Kidney tubule cell (primary cell): ENCODE results near the gene CCDC192.

ENCODE experiments used
- DNase-seq: peaks from one replicate; pipeline ENCODE4 v3.0.0-alpha.2; 2018; ENCODE audit warnings: low spot score

Gene CCDC192

DNA sequence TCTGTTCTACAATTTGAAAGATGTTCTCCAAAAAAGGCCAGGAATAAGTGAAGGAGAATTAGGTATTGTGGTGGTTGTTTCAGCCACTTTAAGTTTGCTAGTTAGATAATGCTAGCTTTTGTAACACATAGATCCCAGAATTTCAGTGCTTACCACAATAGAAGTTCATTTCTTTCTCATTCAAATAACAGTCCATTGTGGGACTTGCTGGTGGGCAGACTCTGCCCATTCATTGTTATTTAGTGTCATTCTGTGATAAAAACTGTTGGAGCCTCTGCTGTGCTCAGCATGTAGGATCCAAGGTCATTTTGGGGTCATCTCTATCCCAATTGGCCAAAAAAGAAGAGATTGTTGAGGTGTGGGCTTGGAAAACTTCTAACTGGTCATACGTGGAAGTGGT lies 106.8 kb downstream of the CCDC192 start:
- no peak for DNase-seq

DNA sequence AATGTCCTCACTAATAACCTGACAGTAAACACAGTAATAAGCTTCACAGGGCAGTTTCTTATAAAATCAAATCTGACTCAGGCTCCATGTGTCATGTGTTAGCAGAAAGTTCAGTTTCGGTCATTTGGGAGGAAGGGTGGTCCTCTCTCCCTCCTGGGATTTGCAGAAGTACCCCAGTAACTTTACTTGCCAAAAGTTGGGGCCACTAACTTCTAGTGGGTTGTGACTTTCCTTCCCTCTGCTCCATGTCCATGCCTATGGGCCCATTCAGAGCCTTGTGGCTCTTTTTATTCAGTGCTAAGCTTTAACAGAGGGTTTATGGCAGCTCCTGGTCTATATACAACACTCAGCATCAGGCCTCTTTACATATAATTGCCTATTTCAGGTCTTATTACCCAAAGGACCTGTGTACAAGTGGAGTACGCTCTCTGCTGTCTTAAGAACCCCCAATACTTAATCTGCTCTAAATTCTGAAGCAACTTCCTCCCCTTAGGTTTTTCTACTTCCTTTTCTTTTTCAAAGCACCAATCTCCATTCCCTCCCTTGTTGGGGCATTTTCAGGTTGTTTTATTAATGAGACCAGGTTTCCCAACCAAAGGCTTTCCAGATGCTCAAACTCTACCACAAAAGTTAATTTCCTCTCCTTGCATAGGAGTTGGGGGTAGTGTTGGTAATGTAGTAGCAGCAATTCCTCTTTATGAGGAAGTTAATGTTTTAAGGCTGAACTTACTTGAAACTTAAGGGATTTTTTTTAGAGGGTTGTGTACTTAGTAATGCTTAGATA lies 107.7 kb downstream of the CCDC192 start:
- no peak for DNase-seq

DNA sequence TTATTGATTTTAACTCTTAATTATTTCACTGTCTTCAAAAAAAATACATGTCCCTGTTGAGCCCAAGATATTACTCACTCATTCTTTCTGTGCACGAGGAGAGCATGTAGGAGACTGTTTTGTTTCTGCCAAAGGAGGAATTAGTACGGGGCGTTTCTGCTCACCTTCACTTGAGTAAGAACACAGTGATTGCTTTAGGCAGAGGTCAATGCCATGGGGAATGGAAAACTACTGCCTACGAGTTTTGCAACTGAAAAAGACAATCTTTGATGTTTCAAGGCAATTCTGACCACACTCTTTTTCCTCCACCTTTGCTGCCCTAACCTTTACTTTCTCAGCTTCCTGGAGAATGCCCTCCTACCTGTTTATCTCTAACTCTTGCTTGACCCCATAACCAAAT lies 109.4 kb downstream of the CCDC192 start:
- DNase-seq: no peak

DNA sequence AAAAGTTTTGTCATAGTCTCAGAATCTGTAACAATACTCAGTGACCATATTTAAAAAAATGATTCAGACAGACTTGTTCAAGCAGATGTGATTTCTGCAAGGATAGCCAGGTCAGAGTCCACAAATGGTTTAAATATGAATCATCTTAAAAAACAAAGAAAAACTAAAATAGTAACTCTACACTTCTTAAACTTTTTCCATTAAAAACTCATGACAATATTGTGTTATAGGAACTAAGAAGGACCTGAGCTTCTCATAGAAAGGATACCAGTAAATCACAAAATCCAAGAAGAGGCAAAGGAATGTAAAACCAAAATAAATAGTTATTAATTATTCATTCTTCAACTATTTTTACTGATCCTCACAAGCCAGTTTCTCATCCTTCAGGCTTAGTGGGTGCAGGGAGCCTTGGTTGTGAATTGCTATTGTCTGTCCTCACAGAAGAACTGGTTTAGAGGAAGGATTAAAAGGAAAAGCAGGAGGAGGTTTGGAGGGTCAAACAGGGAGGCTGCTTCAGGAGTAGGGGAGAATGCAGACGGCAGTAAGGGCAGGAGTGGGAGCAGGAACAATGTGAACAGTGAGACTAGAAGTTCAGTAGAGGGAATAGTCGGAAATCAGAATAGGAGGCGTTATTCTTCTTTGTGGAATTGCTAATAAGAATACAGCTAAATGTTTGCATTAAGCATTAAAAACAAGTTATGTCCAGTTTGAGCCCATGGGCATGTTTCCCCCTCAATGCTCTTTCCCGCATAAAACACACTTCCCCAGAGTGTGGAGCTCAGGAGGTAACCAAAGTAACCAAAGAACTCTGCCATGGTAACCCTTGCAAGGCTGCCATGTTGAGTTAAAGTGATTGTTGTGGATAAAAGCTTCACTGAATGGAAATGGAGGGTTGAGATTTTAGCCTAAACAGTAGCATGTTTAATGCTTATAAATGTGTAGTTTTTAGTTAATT lies 110.7 kb downstream of the CCDC192 start:
- peak; percentile 83 for DNase-seq

DNA sequence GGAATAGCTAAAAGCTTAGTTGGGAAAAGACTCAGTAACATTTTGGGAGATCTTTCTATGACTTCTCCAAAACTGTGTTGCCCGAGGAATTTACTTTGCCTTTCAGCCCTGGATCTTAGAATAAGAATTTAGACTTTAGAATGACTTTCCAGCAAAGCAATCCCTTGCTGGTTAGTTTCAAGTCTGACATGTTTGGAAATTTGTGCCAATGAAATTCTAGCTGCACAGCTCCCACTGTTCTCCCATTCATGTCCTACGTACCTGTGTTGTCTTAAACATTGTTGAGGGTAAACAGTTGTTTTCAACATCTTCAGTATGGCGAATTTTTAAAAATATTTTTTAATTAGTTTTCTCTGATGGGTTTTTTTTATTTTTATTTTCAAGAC lies 111.4 kb downstream of the CCDC192 start:
- DNase-seq: no peak

DNA sequence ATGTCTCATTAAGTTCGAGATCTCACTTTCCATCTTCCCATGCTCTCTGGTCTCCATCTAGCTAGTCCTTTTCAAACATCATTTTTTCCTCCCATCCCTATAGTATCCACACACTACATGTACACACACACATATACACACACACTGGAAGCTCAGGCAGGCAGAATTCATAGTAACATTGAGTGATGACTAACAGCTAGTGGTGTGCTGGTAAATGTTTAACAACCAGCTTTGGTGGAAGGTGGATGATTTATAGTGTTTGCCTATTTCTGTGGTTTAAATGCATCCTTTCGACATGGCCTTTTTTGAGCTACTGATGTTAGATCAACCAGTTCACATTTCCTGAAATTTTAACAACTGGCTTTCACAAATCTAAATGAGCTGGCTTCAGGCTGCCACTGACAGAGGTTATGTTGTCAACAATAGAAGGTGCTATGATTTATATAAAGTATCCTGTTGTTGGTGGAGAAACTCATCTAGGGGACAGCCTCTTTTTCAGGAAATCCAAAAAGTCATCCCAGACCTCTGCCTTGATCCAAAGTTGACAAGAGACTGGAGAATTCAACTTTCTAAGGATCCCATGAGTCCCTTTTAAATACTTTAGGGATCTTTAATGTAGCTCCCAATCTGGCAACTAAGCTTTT lies 117.8 kb downstream of the CCDC192 start:
- peak; percentile 91 for DNase-seq

DNA sequence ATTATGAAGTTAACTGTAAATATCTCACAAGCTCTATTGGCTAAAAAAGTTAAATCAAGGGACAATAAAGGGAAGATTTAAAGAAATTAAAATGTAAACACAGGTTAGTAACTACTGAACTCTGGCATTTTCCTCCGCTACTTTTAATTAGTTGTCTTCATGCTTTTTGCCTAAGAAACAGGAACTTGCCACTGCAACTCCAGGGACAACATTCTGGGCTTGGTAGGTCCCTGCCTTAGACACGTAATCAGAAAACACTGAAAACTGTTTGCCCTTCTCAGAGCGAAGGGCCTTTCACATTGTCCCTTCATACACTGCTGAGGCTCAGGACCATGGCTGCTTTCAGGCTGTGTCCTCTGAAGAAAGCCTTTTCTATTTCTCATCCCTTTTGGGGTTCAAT lies 118.7 kb downstream of the CCDC192 start:
- no peak for DNase-seq

DNA sequence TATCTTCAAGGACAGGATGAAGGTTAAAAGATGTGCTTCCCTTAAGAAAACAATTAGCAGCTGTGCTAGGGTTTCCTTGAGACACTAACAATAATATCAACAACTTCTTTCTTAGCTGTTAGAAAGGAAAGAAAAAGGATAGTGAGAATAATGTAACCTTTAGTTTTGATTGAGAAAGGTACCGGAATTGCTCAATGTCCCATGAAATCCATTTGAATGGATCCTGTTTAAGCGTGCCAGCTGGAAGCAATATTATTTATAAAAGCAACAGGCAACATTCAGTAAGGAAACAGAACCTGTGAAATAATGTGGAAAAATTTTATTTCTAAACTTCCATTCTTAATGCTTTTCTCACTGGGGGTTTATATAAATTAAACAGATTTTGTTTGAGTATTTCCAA lies 120.9 kb downstream of the CCDC192 start:
- DNase-seq: no peak

DNA sequence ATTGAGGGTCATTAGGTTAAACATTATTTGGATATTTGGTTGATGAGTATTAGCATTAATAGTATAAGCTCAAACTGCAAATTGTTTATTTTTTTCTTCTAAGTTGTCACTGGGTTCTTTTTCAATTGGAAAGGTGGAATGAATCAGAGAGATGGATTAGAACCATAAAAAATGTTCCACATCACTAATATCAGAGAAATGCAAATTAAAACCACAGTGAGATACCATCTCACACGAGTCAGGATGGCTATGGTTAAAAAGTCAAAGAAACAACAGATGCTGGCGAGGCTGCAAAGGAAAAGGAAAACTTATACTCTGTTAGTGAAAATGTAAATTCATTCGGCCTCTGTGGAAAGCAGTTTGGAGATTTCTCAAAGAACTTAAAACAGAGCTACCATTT lies 122.8 kb downstream of the CCDC192 start:
- peak; percentile 47 for DNase-seq

DNA sequence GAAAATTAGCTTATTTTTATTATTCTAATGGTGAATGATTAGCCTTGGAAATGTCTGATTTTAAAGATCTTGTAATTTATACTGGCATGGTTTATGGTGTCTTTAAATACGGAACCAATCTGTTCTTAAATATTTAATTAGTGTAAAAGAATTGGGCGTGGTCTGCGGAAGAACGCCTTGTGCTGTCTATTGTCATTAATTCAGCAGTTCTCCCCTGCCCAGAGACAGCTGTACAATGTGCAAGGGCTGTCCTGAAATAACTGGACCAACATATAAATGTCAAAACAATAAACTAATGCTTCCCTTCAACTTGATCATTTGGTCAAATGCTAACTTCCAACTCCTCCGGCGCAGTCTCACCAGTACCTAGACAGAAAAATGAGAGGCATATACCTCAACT lies 124.3 kb downstream of the CCDC192 start:
- DNase-seq: no peak

DNA sequence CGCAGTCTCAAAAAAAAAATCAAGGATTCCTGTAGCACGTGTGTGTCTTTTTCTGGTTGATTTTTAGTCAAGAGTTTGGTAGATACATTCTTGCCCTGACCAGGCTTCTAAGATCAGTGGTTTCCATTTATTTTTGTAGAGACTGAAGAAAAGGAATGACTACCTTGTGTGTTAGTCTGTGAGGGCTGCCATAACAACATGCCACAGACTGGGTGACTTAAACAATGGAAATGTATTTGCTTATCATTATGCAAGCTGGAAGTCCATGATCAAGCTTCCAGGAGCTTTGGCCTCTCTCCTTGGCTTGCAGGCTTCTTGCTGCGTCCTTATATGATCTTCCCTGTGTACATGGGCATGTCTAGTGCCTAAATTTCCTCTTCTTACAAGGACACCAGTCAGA lies 127.0 kb downstream of the CCDC192 start:
- DNase-seq: no peak

DNA sequence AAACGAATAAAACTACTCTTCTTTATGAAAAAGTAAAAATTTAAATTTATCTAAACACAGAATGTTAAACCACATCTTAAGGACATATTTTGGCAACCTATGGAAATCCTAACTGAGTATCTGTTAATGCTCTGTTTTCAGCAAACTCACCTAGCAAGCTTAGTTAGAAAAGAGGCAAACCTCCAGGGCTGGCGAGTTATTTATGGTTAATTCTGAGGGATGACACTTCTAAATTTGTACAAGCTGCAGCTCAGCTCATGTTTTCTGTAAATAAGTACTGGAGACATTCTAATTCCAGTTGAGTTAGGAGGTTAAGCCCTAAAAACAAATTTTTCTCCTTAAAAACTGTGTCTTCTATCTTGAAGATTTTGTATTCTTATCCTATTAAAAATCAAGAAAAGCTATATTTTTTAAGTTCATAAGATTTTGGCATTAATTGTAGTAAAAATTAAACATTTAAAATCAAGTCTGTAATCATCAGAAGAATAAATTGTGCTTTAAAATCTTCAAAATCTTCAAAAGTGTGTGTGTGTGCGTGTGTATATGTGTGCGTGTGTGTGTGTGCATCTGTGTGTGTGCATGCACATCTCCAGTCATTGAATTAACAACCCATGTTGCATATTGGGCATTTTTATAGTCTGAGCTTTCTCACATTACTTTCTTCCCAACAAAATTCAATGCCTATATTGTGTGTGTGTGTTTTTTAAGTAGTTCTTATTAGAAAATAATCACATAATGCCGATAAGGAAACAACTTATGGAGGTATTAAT lies 127.8 kb downstream of the CCDC192 start:
- DNase-seq: no peak

DNA sequence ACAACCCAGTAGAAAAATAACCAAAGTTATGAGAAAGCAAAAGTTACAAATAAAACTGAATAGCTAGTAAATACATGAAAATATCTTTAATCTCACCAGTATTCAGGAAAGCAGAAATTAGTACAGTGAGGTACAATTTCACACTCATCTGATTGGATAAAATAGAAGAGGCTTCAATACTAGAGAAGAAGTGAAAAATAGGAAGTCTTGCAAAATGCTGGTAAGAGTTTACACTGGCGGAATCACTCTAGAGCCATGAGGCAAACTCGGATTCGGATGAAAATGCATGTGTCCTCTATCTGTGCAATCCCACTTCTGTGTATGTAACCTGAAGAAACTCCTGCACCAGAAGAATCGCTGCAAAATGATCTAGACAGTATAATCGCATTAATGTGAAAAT lies 128.9 kb downstream of the CCDC192 start:
- no peak for DNase-seq

DNA sequence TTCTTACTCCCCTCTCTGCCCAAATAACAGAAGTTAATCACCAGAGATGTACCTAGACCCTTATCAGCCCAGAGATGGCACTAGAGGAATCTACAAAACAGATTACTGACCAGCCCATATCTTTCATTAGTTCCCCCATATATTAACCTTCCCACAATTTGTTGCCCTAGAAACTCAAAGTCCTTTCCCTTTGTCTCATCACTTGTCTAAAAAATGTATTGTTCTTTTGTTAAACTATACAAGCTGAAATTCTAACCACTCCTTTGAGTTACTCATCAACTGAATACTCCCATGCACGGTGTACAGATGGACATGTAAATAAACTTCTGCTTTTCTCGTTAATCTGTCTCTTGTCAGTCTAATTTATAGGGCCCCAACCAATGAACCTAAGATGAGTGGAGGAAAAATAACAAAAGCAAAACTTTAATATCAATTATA lies 130.9 kb downstream of the CCDC192 start:
- DNase-seq: no peak

DNA sequence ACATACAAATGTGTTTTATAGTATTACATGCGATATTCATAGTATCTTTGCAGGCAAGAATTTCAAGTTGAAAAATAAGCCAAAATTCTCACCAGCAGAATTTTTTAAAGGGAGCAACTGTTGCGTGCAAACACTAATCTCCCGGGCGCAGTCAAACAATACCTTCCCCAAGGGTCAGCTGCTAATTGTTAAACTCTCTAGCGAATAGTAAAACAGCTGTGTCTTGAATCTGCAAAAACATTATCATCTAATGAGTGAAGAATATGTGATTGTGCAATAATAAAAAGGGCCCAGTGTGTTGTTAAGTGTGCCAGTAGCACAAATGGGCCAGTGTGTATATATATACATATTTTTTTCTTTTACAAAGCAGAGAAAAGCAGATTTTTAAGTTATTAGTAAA lies 131.4 kb downstream of the CCDC192 start:
- no peak for DNase-seq

DNA sequence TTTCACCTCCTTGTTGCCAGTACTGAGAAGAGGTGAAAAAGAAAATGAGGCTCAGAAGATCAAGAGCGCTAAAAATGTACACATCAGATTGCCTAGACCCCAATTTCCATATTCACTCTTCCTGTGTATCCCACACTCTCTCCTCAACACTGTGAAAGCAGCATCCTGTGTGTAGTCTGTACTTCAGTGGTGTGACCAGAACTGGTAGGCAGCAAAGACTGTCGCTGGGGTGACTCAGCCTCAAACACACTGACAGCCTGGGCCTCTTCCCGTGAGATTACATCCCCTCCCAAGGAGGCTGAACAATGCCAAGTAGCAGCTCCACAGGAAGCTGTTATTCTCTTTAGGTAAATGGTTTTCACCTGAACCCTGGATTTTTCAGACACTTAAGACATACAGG lies 135.5 kb downstream of the CCDC192 start:
- peak; percentile 71 for DNase-seq

DNA sequence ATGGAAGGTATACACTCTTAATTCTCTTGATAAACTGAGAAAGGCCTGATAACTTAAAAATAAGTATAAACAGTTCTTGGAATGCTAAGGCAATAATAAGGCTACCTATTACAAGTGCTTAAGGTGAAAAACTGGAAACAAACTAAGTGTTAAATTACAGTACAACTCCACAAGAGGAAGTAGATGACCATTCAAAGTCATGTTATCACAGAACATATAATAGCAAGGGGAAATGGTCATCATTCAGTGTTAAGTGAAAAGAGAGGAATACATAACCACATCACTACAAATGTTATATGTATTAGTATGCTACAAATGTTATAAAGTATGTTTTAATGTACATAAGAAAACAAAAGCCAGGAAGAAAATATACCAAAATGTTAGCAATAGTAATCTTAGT lies 135.9 kb downstream of the CCDC192 start:
- DNase-seq: no peak

DNA sequence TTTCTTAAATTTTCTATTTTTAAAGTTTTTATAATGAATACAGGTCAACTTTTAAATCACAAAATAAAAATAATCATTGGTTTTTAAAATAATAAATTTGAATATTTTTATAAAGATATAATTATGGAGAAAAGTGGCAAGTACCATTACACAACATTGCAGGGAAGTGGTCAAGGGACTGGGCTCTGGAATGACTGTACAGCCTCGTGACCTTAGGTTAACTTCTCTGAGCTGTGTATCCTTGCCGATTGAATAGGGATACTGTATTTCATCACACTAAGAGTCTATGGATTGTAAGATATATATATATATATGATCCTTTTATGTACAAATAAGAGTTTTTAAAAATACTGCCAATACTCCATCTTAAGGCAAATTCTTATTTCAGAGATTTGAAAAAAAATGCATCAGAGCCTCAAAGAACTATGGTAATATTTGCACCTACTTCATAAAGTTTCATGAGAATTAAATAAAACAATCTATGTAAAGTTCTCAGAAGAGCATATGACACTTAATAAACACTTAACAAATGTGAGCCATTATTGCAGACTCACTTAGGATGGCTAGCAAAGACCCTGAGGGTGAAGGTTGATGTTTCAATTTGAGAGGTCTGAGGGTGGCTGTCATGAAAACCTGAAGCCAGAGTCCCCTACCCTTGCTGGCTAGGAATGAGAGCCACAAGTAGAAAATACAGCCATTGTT lies 136.5 kb downstream of the CCDC192 start:
- DNase-seq: no peak

DNA sequence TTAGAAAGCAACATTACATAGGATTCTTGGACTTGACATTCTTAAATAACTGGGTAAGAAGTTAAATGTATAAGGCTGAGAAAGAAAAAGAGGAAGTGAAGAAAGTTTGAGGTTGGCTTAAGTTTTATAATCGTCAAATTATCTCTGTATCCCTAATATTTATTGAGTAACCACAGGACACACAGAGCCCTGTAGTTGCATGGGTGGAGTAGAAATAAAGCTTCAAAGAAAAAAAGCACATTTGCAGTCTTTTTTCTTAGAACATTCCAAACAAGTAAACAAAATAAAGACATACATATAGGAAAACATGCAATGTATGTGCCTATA lies 137.0 kb downstream of the CCDC192 start:
- no peak for DNase-seq

DNA sequence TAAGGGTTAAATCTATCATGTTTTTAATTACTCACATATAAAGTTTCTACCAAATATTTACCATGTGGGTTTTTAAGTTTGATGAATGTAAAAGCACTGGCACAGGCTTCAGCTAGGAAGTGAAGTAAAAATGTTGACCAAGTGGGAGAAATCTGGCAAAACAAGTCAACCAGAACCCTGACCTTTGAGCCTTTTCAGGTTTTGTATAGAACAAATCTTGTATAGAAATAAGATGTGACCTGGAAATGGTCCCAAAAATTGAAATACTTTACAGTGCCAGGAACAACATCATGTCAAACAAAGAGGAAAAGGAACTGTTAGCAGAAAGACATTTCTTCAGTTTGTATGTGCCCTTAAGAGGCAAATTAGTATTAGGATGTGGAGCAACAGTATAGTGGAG lies 137.6 kb downstream of the CCDC192 start:
- no peak for DNase-seq

DNA sequence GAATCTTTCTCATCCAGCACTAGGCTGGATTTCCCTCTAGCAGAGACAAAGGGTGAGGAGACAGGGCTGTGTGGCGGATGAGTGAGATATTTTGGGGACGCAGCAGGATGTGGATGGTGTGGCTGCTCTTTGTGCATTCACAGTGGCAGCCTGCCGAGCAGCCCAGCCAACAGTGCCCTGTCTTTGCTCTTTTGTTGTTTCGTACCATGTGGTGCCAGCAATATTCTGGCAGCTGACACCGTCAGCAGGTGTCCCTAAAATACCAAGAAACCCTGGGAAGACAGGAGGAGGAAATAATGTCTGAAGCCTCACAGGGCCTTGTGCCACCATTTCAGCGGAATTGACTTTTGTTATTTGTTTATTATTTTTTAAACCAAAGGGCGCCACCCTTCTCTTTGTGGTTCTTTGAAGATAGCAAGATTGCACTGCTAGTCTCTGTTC lies 141.4 kb downstream of the CCDC192 start:
- DNase-seq: no peak
